HepG2 (cell line): ENCODE measurements around the gene TRIM25. TPM values are rescaled to one million over a fixed set of nuclear protein-coding genes. Genes with fewer than 3 reads are reported as not detected.

Experiments
- AFF4 ChIP-seq: sonication (generic); formaldehyde crosslinking; IDR thresholded peaks from 2 replicates; pipeline ENCODE4 v1.4.0; 2020; ENCODE audit warnings: missing genetic modification reagents
- ATF1 ChIP-seq: IDR thresholded peaks from 2 replicates; pipeline ENCODE4 v1.6.1; 2016; ENCODE audit warnings: mild to moderate bottlenecking, control low read depth
- BCL6 ChIP-seq: IDR thresholded peaks from 2 replicates; pipeline ENCODE4 v1.6.1; 2016; ENCODE audit warnings: missing genetic modification reagents, missing compliant biosample characterization
- FOSL2 ChIP-seq: sonication (generic); formaldehyde crosslinking; IDR thresholded peaks from 2 replicates; pipeline ENCODE4 v1.4.0; 2020; ENCODE audit warnings: missing genetic modification reagents
- FOXK1 ChIP-seq: sonication (generic); formaldehyde crosslinking; IDR thresholded peaks from 2 replicates; pipeline ENCODE4 v1.4.0; 2020; ENCODE audit warnings: low read depth, missing genetic modification reagents, borderline replicate concordance
- HMGXB4 ChIP-seq, 2 experiments: sonication (generic) in 1 of 2; formaldehyde crosslinking in 1 of 2; IDR thresholded peaks; 2 replicates each; pipeline versions ENCODE4 v1.4.0 to v1.6.1; 2018 to 2020; ENCODE audit warnings: missing genetic modification reagents in 2 of 2, borderline replicate concordance in 1 of 2, low read depth in 1 of 2, mild to moderate bottlenecking in 1 of 2, missing biosample characterization in 1 of 2
- IRF9 ChIP-seq: sonication (generic); formaldehyde crosslinking; IDR thresholded peaks from 2 replicates; pipeline ENCODE4 v1.8.0; 2022; ENCODE audit warnings: missing genetic modification reagents, mild to moderate bottlenecking, borderline replicate concordance
- KDM6A ChIP-seq: IDR thresholded peaks from 2 replicates; pipeline ENCODE4 v1.6.1; 2016; ENCODE audit warnings: low read depth
- MED1 ChIP-seq: sonication (generic); formaldehyde crosslinking; IDR thresholded peaks from 2 replicates; pipeline ENCODE4 v1.4.0; 2020; ENCODE audit warnings: missing genetic modification reagents
- PATZ1 ChIP-seq: sonication (generic); formaldehyde crosslinking; IDR thresholded peaks from 2 replicates; pipeline ENCODE4 v1.4.0; 2020; ENCODE audit warnings: missing genetic modification reagents
- PHB2 ChIP-seq: fragments of 450-650 bp; IDR thresholded peaks from 2 replicates; pipeline ENCODE4 v1.6.1; 2018; ENCODE audit not compliant: partially characterized antibody
- SSRP1 ChIP-seq: IDR thresholded peaks from 2 replicates; pipeline ENCODE4 v1.6.1; 2016; ENCODE audit warnings: control low read depth
- TEAD3 ChIP-seq: optimal IDR thresholded peaks from 2 replicates; pipeline ENCODE3; 2016; ENCODE audit warnings: borderline replicate concordance
- ZFP36L2 ChIP-seq: sonication (generic); formaldehyde crosslinking; IDR thresholded peaks from 2 replicates; pipeline ENCODE4 v1.4.0; 2020; ENCODE audit warnings: missing genetic modification reagents
- ZKSCAN8 ChIP-seq: IDR thresholded peaks from 2 replicates; pipeline ENCODE4 v1.6.1; 2016; ENCODE audit warnings: borderline replicate concordance, missing genetic modification reagents, missing compliant biosample characterization
- ZMYM4 ChIP-seq: sonication (generic); formaldehyde crosslinking; IDR thresholded peaks from 2 replicates; pipeline ENCODE4 v1.8.1; 2023; ENCODE audit warnings: mild to moderate bottlenecking, missing genetic modification reagents
- ZNF326 ChIP-seq: sonication (generic); formaldehyde crosslinking; IDR thresholded peaks from 2 replicates; pipeline ENCODE4 v1.4.0; 2020; ENCODE audit warnings: missing genetic modification reagents, borderline replicate concordance
- ZNF331 ChIP-seq: sonication (generic); formaldehyde crosslinking; IDR thresholded peaks from 2 replicates; pipeline ENCODE4 v1.4.0; 2020; ENCODE audit warnings: missing genetic modification reagents
- ZNF605 ChIP-seq: sonication (generic); formaldehyde crosslinking; IDR thresholded peaks from 2 replicates; pipeline ENCODE4 v1.8.0; 2022; ENCODE audit warnings: mild to moderate bottlenecking, missing genetic modification reagents
- ZNF850 ChIP-seq: sonication (generic); formaldehyde crosslinking; conservative IDR thresholded peaks from 2 replicates; pipeline ENCODE4 v1.9.0; 2021; ENCODE audit warnings: mild to moderate bottlenecking, missing genetic modification reagents
- ZNF878 ChIP-seq: sonication (generic); formaldehyde crosslinking; IDR thresholded peaks from 2 replicates; pipeline ENCODE4 v1.8.1; 2023; ENCODE audit warnings: mild to moderate bottlenecking, missing genetic modification reagents, moderate library complexity
- ZSCAN22 ChIP-seq: sonication (generic); formaldehyde crosslinking; IDR thresholded peaks from 2 replicates; pipeline ENCODE4 v1.4.0; 2020; ENCODE audit warnings: mild to moderate bottlenecking, missing genetic modification reagents
- polyA plus RNA-seq, 8 experiments: library from polyadenylated mRNA; depleted of rRNA in 3 of 8; stranded (reverse) in 7 of 8; unstranded in 1 of 8; fragments of >200 nt; fragmentation: Illumina TruSeq in 4 of 8; extraction: Trizol in 4 of 8; gene quantifications; 2 replicates each; pipeline versions ENCODE4 v1.2.1 to v1.2.3, GENCODE V29; 2011 to 2016; ENCODE audit warnings: low read depth in 4 of 8, missing spikeins in 1 of 8, mixed read lengths in 1 of 8; ENCODE audit not compliant: insufficient read depth in 1 of 8
- total RNA-seq, 5 experiments: library from RNA; depleted of rRNA; stranded (reverse); fragments of >200 nt; fragmentation: Illumina TruSeq; extraction: Trizol; gene quantifications; 2 replicates each; pipeline ENCODE4 v1.2.3, GENCODE V29; 2016; ENCODE audit warnings: low read depth in 1 of 5

Gene TRIM25
- total and polyA plus RNA-seq, 2 of the 13 experiments (the other 11 are each of a cell fraction or from before 2014, with no cell fraction given): 30.8 to 42.2 TPM

GRCh38 chr17:56886288-56886731 lies 27.5 kb downstream of the TRIM25 start (continued):
- TF ChIP-seq MED1 (CRISPR knock-in tag) (peak; percentile 63), BCL6 (0 out of 2 replicates have a peak, but pooled peaks have one; percentile 16), ATF1 (no peak), HMGXB4 (CRISPR knock-in tag; IDR thresholded peaks at IDR 0.05; ENCODE audit: borderline replicate concordance in 1 of 2, low read depth in 1 of 2) (0 out of 4 replicates have a peak, but pooled peaks of 1 of the 2 experiments have one; percentile 23), ZNF878 (CRISPR knock-in tag) (no peak), KDM6A (CRISPR knock-in tag) (peak; percentile 63), ZNF326 (0 out of 2 replicates have a peak, but pooled peaks have one; percentile 19), ZKSCAN8 (CRISPR knock-in tag) (peak; percentile 17; the same call in 1 of the 2 replicates), AFF4 (CRISPR knock-in tag) (no peak), ZMYM4 (peak; percentile 60; the same call in 1 of the 2 replicates), FOSL2 (CRISPR knock-in tag) (peak; percentile 30; the same call in 1 of the 2 replicates), SSRP1 (CRISPR knock-in tag) (0 out of 2 replicates have a peak, but pooled peaks have one; percentile 39), IRF9 (0 out of 2 replicates have a peak, but pooled peaks have one; percentile 53), TEAD3 (peak; percentile 85), ZFP36L2 (no peak), FOXK1 (peak; percentile 54; the same call in 1 of the 2 replicates), PHB2 (no peak), PATZ1 (peak; percentile 51; the same call in 1 of the 2 replicates), ZNF331 (CRISPR knock-in tag) (peak; percentile 72), ZSCAN22 (CRISPR knock-in tag) (no peak), ZNF850 (no peak), ZNF605 (CRISPR knock-in tag) (peak; percentile 61)
